Neuronal stem cell (in vitro differentiated cells): Measurements from ENCODE around the gene ACVR1B.
"Not testable (repeated sequence)": the region's sequence is repeated elsewhere in the genome, so short reads cannot be mapped to it uniquely, and the experiment has no call there.

Experiments
- DNase-seq: peaks from one replicate; pipeline ENCODE4 v3.0.0-alpha.2; 2013; ENCODE audit warnings: low spot score
- H2AFZ ChIP-seq: one replicate; pipeline ENCODE4 v1.6.1; 2013; ENCODE audit warnings: mild to moderate bottlenecking, low read length, inconsistent platforms
- H2AK5ac ChIP-seq: 2 replicates; pipeline ENCODE4 v1.6.1; 2013; ENCODE audit warnings: low read depth, mild to moderate bottlenecking, inconsistent platforms, low read length, moderate library complexity, mixed read lengths
- H2BK120ac ChIP-seq: 2 replicates; pipeline ENCODE4 v1.6.1; 2013; ENCODE audit warnings: low read depth, mild to moderate bottlenecking, inconsistent platforms, low read length, moderate library complexity, mixed read lengths
- H2BK12ac ChIP-seq: one replicate; pipeline ENCODE4 v1.6.1; 2013; ENCODE audit warnings: low read length, inconsistent platforms
- H2BK15ac ChIP-seq: 2 replicates; pipeline ENCODE4 v1.6.1; 2013; ENCODE audit warnings: mild to moderate bottlenecking, low read length, inconsistent platforms, mixed read lengths
- H2BK5ac ChIP-seq: one replicate; pipeline ENCODE4 v1.6.1; 2013; ENCODE audit warnings: inconsistent platforms, mild to moderate bottlenecking, low read length, moderate library complexity
- H3K14ac ChIP-seq: one replicate; pipeline ENCODE4 v1.6.1; 2013; ENCODE audit warnings: low read length, inconsistent platforms
- H3K18ac ChIP-seq: 2 replicates; pipeline ENCODE4 v1.6.1; 2013; ENCODE audit warnings: low read length, inconsistent platforms
- H3K23ac ChIP-seq: 2 replicates; pipeline ENCODE4 v1.6.1; 2013; ENCODE audit warnings: low read depth, mild to moderate bottlenecking, mixed read lengths, low read length, inconsistent platforms; ENCODE audit not compliant: poor library complexity
- H3K27ac ChIP-seq: replicated peaks from 3 replicates; pipeline ENCODE4 v1.5.1; 2013; ENCODE audit warnings: low read length, inconsistent platforms
- H3K27me3 ChIP-seq, 3 experiments: 2 replicates each; pipeline ENCODE4 v1.6.1; 2013; ENCODE audit warnings: low read length in 3 of 3, mild to moderate bottlenecking in 2 of 3, inconsistent platforms in 1 of 3, low read depth in 1 of 3, mixed read lengths in 1 of 3, moderate library complexity in 1 of 3; ENCODE audit not compliant: control insufficient read depth in 3 of 3, insufficient read depth in 3 of 3
- H3K36me3 ChIP-seq, 2 donors: replicated peaks in 1 of 2; 2 replicates each; pipeline ENCODE4 v1.6.1; 2013; ENCODE audit warnings: low read length in 2 of 2; ENCODE audit not compliant: control insufficient read depth in 2 of 2, insufficient read depth in 2 of 2
- H3K4ac ChIP-seq: 2 replicates; pipeline ENCODE4 v1.6.1; 2013; ENCODE audit warnings: inconsistent platforms, mild to moderate bottlenecking, low read length, moderate library complexity
- H3K4me1 ChIP-seq, 2 donors: 1 replicate in 1 of 2; 2 replicates in 1 of 2; pipeline ENCODE4 v1.6.1; 2013; ENCODE audit warnings: low read length in 2 of 2, low read depth in 1 of 2; ENCODE audit not compliant: control insufficient read depth in 2 of 2, insufficient read depth in 1 of 2
- H3K4me2 ChIP-seq: one replicate; pipeline ENCODE4 v1.6.1; 2013; ENCODE audit warnings: mild to moderate bottlenecking, low read length, inconsistent platforms; ENCODE audit not compliant: insufficient read depth, poor library complexity, severe bottlenecking
- H3K4me3 ChIP-seq, 2 donors: 2 replicates each; pipeline ENCODE4 v1.5.1; 2013; ENCODE audit warnings: low read length in 2 of 2, mild to moderate bottlenecking in 2 of 2, inconsistent platforms in 1 of 2, moderate library complexity in 1 of 2
- H3K79me1 ChIP-seq: one replicate; pipeline ENCODE4 v1.6.1; 2013; ENCODE audit warnings: low read depth, mild to moderate bottlenecking, inconsistent platforms, low read length, moderate library complexity
- H3K9ac ChIP-seq: one replicate; pipeline ENCODE4 v1.6.1; 2013; ENCODE audit warnings: mild to moderate bottlenecking, low read depth, low read length, inconsistent platforms; ENCODE audit not compliant: poor library complexity
- H3K9me3 ChIP-seq, 2 donors: replicated peaks in 1 of 2; 2 replicates each; pipeline versions ENCODE3 to v1.6.1; 2013; ENCODE audit warnings: low read length in 2 of 2, mild to moderate bottlenecking in 2 of 2, inconsistent platforms in 1 of 2, low read depth in 1 of 2, mixed read lengths in 1 of 2, moderate library complexity in 1 of 2; ENCODE audit not compliant: control insufficient read depth in 2 of 2, insufficient read depth in 1 of 2
- H4K8ac ChIP-seq: one replicate; pipeline ENCODE4 v1.6.1; 2013; ENCODE audit warnings: low read depth, mild to moderate bottlenecking, inconsistent platforms, low read length, moderate library complexity
- H4K91ac ChIP-seq: one replicate; pipeline ENCODE4 v1.6.1; 2013; ENCODE audit warnings: low read length, low read depth, mild to moderate bottlenecking, inconsistent platforms; ENCODE audit not compliant: poor library complexity
- WGBS, 2 donors: extraction: QIAGEN DNeasy Blood & Tissue Kit; methylation state at CpG; one replicate each; pipeline ENCODE4 v1.1.7; 2013; ENCODE audit warnings: missing lambda C conversion rate in 2 of 2, mixed read lengths in 1 of 2; ENCODE audit not compliant: insufficient read length in 2 of 2, insufficient replicate concordance in 1 of 2; ENCODE audit errors: extremely low coverage in 2 of 2; 5-methylcytosine and 5-hydroxymethylcytosine counted together

Gene ACVR1B

DNA sequence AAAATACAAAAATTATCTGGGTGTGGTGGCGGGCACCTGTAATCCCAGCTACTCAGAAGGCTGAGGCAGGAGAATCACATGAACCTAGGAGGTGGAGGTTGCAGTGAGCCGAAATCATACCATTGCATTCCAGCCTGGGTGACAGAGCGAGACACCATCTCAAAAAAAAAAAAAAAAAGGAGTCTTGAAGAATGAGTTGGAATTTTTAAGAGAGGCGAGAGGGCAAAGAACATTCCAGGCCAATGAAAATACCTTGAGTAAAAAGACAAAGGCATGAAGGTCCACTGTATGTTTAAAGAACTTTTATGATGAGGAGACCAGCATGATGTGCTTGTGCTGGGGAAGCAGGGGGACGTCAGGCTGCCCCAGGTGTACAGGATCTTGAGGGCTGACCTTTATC lies 27.8 kb downstream of the ACVR1B start:
- H3K36me3 ChIP-seq: peaks cover 29 to 91% of the 10 kb centered on the region in 2 donors
- not testable (repeated sequence) for H4K91ac ChIP-seq, H3K9ac ChIP-seq, H2AFZ ChIP-seq, H2BK120ac ChIP-seq, H3K14ac ChIP-seq, H3K27ac ChIP-seq, H3K4me3 ChIP-seq, H3K23ac ChIP-seq, H2BK12ac ChIP-seq, H3K9me3 ChIP-seq, H3K4ac ChIP-seq, DNase-seq, H3K79me1 ChIP-seq, H2BK5ac ChIP-seq, H3K4me2 ChIP-seq, H3K4me1 ChIP-seq, H3K27me3 ChIP-seq, H3K18ac ChIP-seq, H2BK15ac ChIP-seq, H2AK5ac ChIP-seq, H4K8ac ChIP-seq
- no CpG with 5 or more reads among the region's 5 CpGs for WGBS, 2 donors

DNA sequence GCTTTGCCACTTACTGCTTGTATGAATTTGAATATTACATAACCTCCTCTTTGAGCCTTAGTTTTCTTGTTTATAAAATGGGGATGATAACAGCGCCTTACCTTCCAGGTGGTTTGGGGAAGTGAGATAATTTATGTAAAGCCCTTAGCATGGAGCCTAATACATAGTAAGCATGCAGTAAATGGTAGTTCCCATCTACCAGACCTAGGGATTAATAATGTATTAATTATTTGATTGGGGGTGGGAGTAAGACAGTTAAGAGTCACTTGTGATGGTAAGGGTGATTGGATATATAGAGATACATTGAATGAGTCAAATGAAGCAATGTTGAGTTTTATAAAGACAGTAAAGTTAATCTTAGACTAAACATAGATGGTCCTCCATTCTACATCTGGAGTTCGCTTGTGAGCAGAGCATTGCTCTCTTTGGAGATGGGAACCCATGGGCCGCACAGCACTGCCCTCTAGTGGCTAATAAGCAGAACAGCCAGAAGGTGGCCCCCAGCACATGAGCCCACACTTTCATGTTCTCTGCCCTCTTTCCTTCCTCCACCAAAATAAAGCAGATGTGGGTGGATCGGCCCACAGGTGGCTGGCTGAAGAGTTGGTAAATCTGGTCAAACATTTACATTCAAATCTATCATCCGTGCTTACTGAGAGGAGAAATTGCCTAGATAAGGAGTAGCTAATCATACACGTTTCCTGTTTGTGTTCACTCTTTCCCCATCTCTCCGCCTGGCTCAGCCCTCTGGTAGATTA lies 28.7 kb downstream of the ACVR1B start:
- Histone ChIP-seq H3K14ac (no peak overlapping the region), H3K23ac (no peak overlapping the region), H4K91ac (no peak overlapping the region), H3K9ac (no peak overlapping the region), H3K18ac (no peak overlapping the region), H3K27me3 (no peaks in the 10 kb centered on the region), H3K4me1 (no peaks in the 10 kb centered on the region), H4K8ac (no peak overlapping the region), H2AK5ac (no peak overlapping the region), H3K79me1 (no peaks in the 10 kb centered on the region), H2BK15ac (no peak overlapping the region), H2BK5ac (no peak overlapping the region), H2AFZ (no peak overlapping the region), H3K36me3 (peaks cover 30 to 91% of the 10 kb centered on the region in 2 donors), H3K4me3 (no peak overlapping the region), H3K4ac (no peak overlapping the region), H3K4me2 (no peak overlapping the region), H2BK12ac (no peak overlapping the region), H3K9me3 (no peaks in the 10 kb centered on the region), H2BK120ac (no peak overlapping the region), H3K27ac (no peak overlapping the region)
- WGBS, 2 donors: no CpG with 5 or more reads among the region's 7 CpGs
- DNase-seq: peak; percentile 75

DNA sequence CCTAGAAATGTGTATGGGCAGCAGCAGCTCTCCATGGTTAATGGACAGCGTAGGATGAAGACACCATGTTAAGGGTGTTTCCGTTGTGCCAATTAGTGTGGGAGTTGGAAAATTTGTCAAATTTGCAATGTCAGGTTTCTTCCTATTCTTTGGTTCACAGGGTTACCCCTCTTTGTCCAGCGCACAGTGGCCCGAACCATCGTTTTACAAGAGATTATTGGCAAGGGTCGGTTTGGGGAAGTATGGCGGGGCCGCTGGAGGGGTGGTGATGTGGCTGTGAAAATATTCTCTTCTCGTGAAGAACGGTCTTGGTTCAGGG lies 29.3 kb downstream of the ACVR1B start:
- H3K4ac ChIP-seq: no peak overlapping the region
- H2BK15ac ChIP-seq: no peak overlapping the region
- H3K4me1 ChIP-seq: no peaks in the 10 kb centered on the region
- H3K4me2 ChIP-seq: no peak overlapping the region
- DNase-seq: no peak
- no peak overlapping the region for H2BK12ac ChIP-seq
- H3K4me3 ChIP-seq: no peak overlapping the region
- H3K18ac ChIP-seq: no peak overlapping the region
- H4K91ac ChIP-seq: no peak overlapping the region
- H3K9ac ChIP-seq: no peak overlapping the region
- H3K14ac ChIP-seq: no peak overlapping the region
- no peak overlapping the region for H4K8ac ChIP-seq
- H3K9me3 ChIP-seq: no peaks in the 10 kb centered on the region
- no peaks in the 10 kb centered on the region for H3K79me1 ChIP-seq
- no peak overlapping the region for H2AK5ac ChIP-seq
- no peak overlapping the region for H3K23ac ChIP-seq
- WGBS, 2 donors: no CpG with 5 or more reads among the region's 10 CpGs
- no peak overlapping the region for H2AFZ ChIP-seq
- H3K36me3 ChIP-seq: peaks cover 35 to 91% of the 10 kb centered on the region in 2 donors
- H2BK120ac ChIP-seq: no peak overlapping the region
- no peaks in the 10 kb centered on the region for H3K27me3 ChIP-seq
- H3K27ac ChIP-seq: no peak overlapping the region
- no peak overlapping the region for H2BK5ac ChIP-seq

DNA sequence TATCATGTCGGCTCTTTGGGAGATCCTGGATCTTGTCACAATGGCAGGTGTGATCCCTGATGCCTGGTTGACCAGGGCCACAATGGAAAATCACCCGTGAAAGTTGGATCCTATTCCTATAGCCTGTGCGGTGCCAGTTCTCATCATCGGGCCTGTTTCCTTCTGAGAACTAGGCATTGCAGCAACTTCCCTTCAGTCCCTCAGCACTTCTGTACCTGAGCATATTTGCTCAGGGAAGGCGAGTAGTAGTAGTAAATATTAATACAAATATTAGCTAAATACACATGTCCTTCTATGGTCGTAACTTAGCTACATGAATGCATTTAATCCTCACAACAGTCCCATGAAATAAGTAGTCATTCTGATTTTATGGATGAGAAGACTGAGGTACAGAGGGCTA lies 33.2 kb downstream of the ACVR1B start:
- H4K91ac ChIP-seq: no peak overlapping the region
- H2AK5ac ChIP-seq: no peak overlapping the region
- no peak overlapping the region for H3K4ac ChIP-seq
- H2BK120ac ChIP-seq: no peak overlapping the region
- no peak overlapping the region for H4K8ac ChIP-seq
- no peak overlapping the region for H2BK12ac ChIP-seq
- H3K27me3 ChIP-seq: no peaks in the 10 kb centered on the region
- no peak for DNase-seq
- H3K4me1 ChIP-seq: no peaks in the 10 kb centered on the region
- no peak overlapping the region for H3K14ac ChIP-seq
- WGBS, 2 donors: no CpG with 5 or more reads among the region's 6 CpGs
- H3K23ac ChIP-seq: no peak overlapping the region
- no peak overlapping the region for H3K4me3 ChIP-seq
- peaks cover 32 to 99% of the 10 kb centered on the region in 2 donors for H3K36me3 ChIP-seq
- no peak overlapping the region for H3K18ac ChIP-seq
- H2BK5ac ChIP-seq: no peak overlapping the region
- no peak overlapping the region for H2BK15ac ChIP-seq
- H3K9me3 ChIP-seq: no peaks in the 10 kb centered on the region
- H3K79me1 ChIP-seq: no peaks in the 10 kb centered on the region
- no peak overlapping the region for H3K9ac ChIP-seq
- no peak overlapping the region for H3K4me2 ChIP-seq
- H2AFZ ChIP-seq: no peak overlapping the region
- no peak overlapping the region for H3K27ac ChIP-seq
